Keratinocyte (primary cell): ENCODE data around the gene MIA2. TPM values are rescaled to one million over a fixed set of nuclear protein-coding genes. Genes with fewer than 3 reads are reported as not detected.

ENCODE experiments used
- DNase-seq: peaks from one replicate; pipeline ENCODE4 v3.0.0-alpha.2; 2011; ENCODE audit warnings: low read depth, missing footprints, low spot score
- FAIRE-seq: peaks from 2 replicates; lab custom pipeline; 2011; peaks lifted over from hg19 to GRCh38; lab: Jason Lieb, UNC
- H2AFZ ChIP-seq: 2 replicates; pipeline ENCODE4 v1.6.0; 2012; ENCODE audit warnings: low read length, control low read depth, inconsistent platforms; ENCODE audit not compliant: control insufficient read depth
- H3K27ac ChIP-seq: 2 replicates; pipeline ENCODE4 v1.5.1; 2011; ENCODE audit warnings: low read length; ENCODE audit not compliant: control insufficient read depth, insufficient read depth
- H3K27me3 ChIP-seq: 3 replicates; pipeline ENCODE4 v1.6.0; 2011; ENCODE audit warnings: low read length; ENCODE audit not compliant: control insufficient read depth, insufficient read depth; ENCODE audit errors: extremely low read depth
- H3K36me3 ChIP-seq, 2 experiments: 2 replicates in 1 of 2; 3 replicates in 1 of 2; pipeline ENCODE4 v1.5.1; 2011; ENCODE audit warnings: low read length in 2 of 2, mild to moderate bottlenecking in 1 of 2; ENCODE audit not compliant: control insufficient read depth in 2 of 2, insufficient read depth in 2 of 2; ENCODE audit errors: extremely low read depth in 1 of 2
- H3K4me1 ChIP-seq: 3 replicates; pipeline ENCODE4 v1.5.1; 2011; ENCODE audit warnings: low read length; ENCODE audit not compliant: control insufficient read depth, insufficient read depth; ENCODE audit errors: extremely low read depth
- H3K4me2 ChIP-seq: 3 replicates; pipeline ENCODE4 v1.6.0; 2011; ENCODE audit warnings: low read depth, low read length; ENCODE audit not compliant: control insufficient read depth, insufficient read depth; ENCODE audit errors: extremely low read depth
- H3K4me3 ChIP-seq, 3 experiments: fragments of 200-600 bp in 1 of 3; sonication (generic) in 1 of 3; 2 replicates in 2 of 3; 3 replicates in 1 of 3; pipeline ENCODE4 v1.5.1; 2011 to 2016; ENCODE audit warnings: low read length in 3 of 3, mild to moderate bottlenecking in 3 of 3, control low read depth in 2 of 3, inconsistent platforms in 1 of 3, low read depth in 1 of 3, mixed read lengths in 1 of 3, mixed run types in 1 of 3, moderate library complexity in 1 of 3; ENCODE audit not compliant: control insufficient read depth in 2 of 3, insufficient read depth in 2 of 3; ENCODE audit errors: extremely low read depth in 1 of 3
- H3K79me2 ChIP-seq: 2 replicates; pipeline ENCODE4 v1.6.0; 2012; ENCODE audit warnings: low read length; ENCODE audit not compliant: control insufficient read depth, insufficient read depth
- H3K9ac ChIP-seq: 3 replicates; pipeline ENCODE4 v1.6.0; 2011; ENCODE audit warnings: low read length; ENCODE audit not compliant: control insufficient read depth, insufficient read depth; ENCODE audit errors: extremely low read depth
- H3K9me1 ChIP-seq: 3 replicates; pipeline ENCODE4 v1.6.0; 2011; ENCODE audit warnings: low read length; ENCODE audit not compliant: control insufficient read depth, insufficient read depth; ENCODE audit errors: extremely low read depth
- H3K9me3 ChIP-seq: 2 replicates; pipeline ENCODE4 v1.5.1; 2012; ENCODE audit warnings: low read depth, low read length; ENCODE audit not compliant: control insufficient read depth
- H4K20me1 ChIP-seq: 3 replicates; pipeline ENCODE4 v1.6.0; 2011; ENCODE audit warnings: low read length; ENCODE audit not compliant: control insufficient read depth, insufficient read depth; ENCODE audit errors: extremely low read depth
- EZH2 ChIP-seq: IDR thresholded peaks from one replicate; pipeline ENCODE4 v1.6.1; 2012; ENCODE audit warnings: inconsistent platforms, mild to moderate bottlenecking, low read length, moderate library complexity
- dilution Hi-C: fragments of 300-500 bp; cut with MboI; formaldehyde crosslinking; loops from one replicate; pipeline ENCODE4 v1.7.0; 2020; ENCODE audit warnings: low sequenced_read_pairs; ENCODE audit not compliant: extremely low pct_ligation_motif_present
- polyA plus RNA-seq, 5 experiments: library from polyadenylated mRNA; depleted of rRNA in 3 of 5; stranded (reverse) in 3 of 5; stranded (forward) in 1 of 5; unstranded in 1 of 5; fragments of >200 nt; gene quantifications; 1 replicate in 1 of 5; 2 replicates in 3 of 5; 3 replicates in 1 of 5; pipeline versions ENCODE4 v1.2.1 to v1.2.3, GENCODE V29; 2011 to 2012; ENCODE audit warnings: missing spikeins in 2 of 5, low read depth in 1 of 5, low replicate concordance in 1 of 5
- TF ChIP-seq, protein P1 (sequence below), 3 experiments: IDR thresholded peaks in 1 of 3; conservative IDR thresholded peaks in 1 of 3; optimal IDR thresholded peaks in 1 of 3; 2 replicates in 2 of 3; 3 replicates in 1 of 3; pipeline versions ENCODE3 to v1.5.1; 2011; ENCODE audit warnings: low read length in 3 of 3, mild to moderate bottlenecking in 3 of 3, moderate library complexity in 2 of 3, control low read depth in 1 of 3, inconsistent platforms in 1 of 3; ENCODE audit not compliant: insufficient read depth in 2 of 3; ENCODE audit errors: extremely low read depth in 1 of 3

The MIA2 gene
- polyA plus RNA-seq, 1 donor (not counting 4 experiments of a cell fraction or from before 2014, with no cell fraction given), result 21.9 TPM

DNA sequence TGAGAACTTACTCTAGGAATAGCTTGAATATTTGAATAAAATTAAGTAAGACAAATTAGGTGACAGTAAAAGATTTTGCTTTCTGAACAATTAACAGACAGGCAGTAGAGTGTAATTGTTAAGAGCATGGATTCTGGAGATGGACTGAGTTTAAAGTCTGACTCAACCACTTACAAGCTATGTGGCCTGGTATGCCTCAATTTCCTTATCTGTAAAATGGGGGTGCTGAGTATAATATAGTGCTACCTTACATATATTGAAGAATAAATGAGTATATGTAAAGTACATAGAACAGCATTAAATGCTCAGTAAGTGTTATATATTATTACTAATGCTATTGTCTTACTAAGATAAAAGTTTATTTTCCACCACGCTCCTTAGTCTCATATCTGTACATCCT, 7.1 kb downstream of the MIA2 start:
- H3K9ac ChIP-seq, result no peak overlapping the region
- TF ChIP-seq EZH2, result no peak
- TF ChIP-seq, protein P1, sequence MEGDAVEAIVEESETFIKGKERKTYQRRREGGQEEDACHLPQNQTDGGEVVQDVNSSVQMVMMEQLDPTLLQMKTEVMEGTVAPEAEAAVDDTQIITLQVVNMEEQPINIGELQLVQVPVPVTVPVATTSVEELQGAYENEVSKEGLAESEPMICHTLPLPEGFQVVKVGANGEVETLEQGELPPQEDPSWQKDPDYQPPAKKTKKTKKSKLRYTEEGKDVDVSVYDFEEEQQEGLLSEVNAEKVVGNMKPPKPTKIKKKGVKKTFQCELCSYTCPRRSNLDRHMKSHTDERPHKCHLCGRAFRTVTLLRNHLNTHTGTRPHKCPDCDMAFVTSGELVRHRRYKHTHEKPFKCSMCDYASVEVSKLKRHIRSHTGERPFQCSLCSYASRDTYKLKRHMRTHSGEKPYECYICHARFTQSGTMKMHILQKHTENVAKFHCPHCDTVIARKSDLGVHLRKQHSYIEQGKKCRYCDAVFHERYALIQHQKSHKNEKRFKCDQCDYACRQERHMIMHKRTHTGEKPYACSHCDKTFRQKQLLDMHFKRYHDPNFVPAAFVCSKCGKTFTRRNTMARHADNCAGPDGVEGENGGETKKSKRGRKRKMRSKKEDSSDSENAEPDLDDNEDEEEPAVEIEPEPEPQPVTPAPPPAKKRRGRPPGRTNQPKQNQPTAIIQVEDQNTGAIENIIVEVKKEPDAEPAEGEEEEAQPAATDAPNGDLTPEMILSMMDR (optimal IDR thresholded peaks at IDR 0.05 in 1 of 3, IDR thresholded peaks at IDR 0.05 in 1 of 3, conservative IDR thresholded peaks at IDR 0.05 in 1 of 3; ENCODE audit: extremely low read depth in 1 of 3, insufficient read depth in 2 of 3, low read length in 3 of 3), result no peak
- no peaks in the 10 kb centered on the region for H3K27me3 ChIP-seq
- no peak overlapping the region for H2AFZ ChIP-seq
- H3K27ac ChIP-seq, result no peak overlapping the region
- H3K79me2 ChIP-seq, result no peaks in the 10 kb centered on the region
- no peaks in the 10 kb centered on the region for H4K20me1 ChIP-seq
- no peaks in the 10 kb centered on the region for H3K9me3 ChIP-seq
- H3K9me1 ChIP-seq, result no peaks in the 10 kb centered on the region
- H3K4me2 ChIP-seq, result no peak overlapping the region
- no peak for FAIRE-seq
- no peak overlapping the region for H3K4me3 ChIP-seq
- dilution Hi-C loops, result no loop called here
- H3K4me1 ChIP-seq, result no peaks in the 10 kb centered on the region
- no peaks in the 10 kb centered on the region for H3K36me3 ChIP-seq
- no peak for DNase-seq

- H3K27ac ChIP-seq, result no peak overlapping the region
- H3K4me3 ChIP-seq, result no peak overlapping the region
- no peaks in the 10 kb centered on the region for H3K27me3 ChIP-seq
- no peak for DNase-seq
- no peaks in the 10 kb centered on the region for H3K36me3 ChIP-seq
- dilution Hi-C loops, result no loop called here
- no peak overlapping the region for H3K9ac ChIP-seq
- H3K4me2 ChIP-seq, result no peak overlapping the region
- no peaks in the 10 kb centered on the region for H3K4me1 ChIP-seq
- no peaks in the 10 kb centered on the region for H3K9me1 ChIP-seq
- TF ChIP-seq EZH2, result no peak
- TF ChIP-seq, protein P1 (optimal IDR thresholded peaks at IDR 0.05 in 1 of 3, IDR thresholded peaks at IDR 0.05 in 1 of 3, conservative IDR thresholded peaks at IDR 0.05 in 1 of 3; ENCODE audit: extremely low read depth in 1 of 3, insufficient read depth in 2 of 3, low read length in 3 of 3), result no peak
- H4K20me1 ChIP-seq, result no peaks in the 10 kb centered on the region
- no peak overlapping the region for H2AFZ ChIP-seq
- no peaks in the 10 kb centered on the region for H3K9me3 ChIP-seq
- no peaks in the 10 kb centered on the region for H3K79me2 ChIP-seq
- FAIRE-seq, result no peak
Observed at GRCh38 chr14:39241637-39242036, 7.9 kb downstream of the MIA2 start.
